ENCODE results near the gene TUBB6.

GRCh38 chr18:12333506-12334290 is 25.7 kb downstream of the TUBB6 start:
- TF ChIP-seq EZH2phosphoT487 (IDR thresholded peaks at IDR 0.05; ENCODE audit: low read depth) (no peak), CTCF (IDR thresholded peaks at IDR 0.05; ENCODE audit: low read depth, low read length) (no peak)

Measured in OCI-LY3 (cell line).